Fibroblast of peridontal ligament (primary cell): ENCODE data around the gene NPPC.
"Not testable (repeated sequence)": the region's sequence is repeated elsewhere in the genome, so short reads cannot be mapped to it uniquely, and the experiment has no call there.

Experiments used
- DNase-seq: peaks from one replicate; pipeline ENCODE4 v3.0.0-alpha.2; 2010; ENCODE audit errors: extremely low read depth

NPPC gene

GRCh38 chr2:231920366-231920765 is 5.8 kb downstream of the NPPC start:
- no peak for DNase-seq

- DNase-seq: no peak
These were observed 6.7 kb downstream of the NPPC start for GRCh38 chr2:231919341-231920035.

DNA sequence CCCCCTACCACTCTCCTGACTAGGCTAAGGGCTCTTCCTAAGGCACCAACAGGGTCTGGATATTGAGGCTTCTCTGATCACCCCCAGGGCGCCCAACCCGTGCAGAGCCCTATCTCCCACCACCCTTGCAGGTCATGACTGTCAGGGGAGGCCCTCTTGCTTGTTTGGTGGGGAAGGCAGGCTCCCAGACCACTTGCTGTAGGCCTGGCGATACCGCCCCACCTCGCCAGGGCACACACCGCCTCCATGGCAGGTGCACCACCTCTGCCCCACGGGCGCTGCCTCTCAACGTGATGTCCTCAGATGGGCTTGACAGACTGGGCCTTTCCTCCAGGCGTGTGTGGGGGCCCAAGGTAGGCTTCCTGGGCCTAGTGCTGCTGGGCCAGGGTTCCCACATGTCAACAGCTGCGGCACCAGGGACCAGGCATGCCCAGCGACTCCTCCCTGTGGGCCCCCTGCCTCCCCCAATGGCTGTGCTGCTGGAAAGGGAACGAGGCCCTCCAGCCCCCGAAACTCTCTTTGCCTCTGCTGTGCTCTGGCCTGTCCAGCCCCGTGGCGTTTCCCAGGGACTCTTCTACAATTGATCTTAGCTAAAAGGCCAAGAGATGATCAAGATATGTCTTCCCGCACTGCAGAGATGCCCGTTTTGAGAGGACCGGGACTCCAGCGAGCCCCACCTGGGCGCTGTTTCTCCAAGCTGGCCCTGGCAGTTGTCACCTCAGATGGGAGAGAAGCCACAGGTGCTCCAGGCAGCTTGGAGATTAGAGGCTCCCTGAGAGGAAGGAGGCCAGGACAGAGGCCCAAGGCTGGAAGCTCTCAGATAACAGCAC is 7.5 kb downstream of the NPPC start:
- no peak for DNase-seq

- no peak for DNase-seq
These were observed 8.7 kb downstream of the NPPC start for GRCh38 chr2:231917280-231918066.

GRCh38 chr2:231914077-231914690 is 12.0 kb downstream of the NPPC start:
- DNase-seq: no peak

DNA sequence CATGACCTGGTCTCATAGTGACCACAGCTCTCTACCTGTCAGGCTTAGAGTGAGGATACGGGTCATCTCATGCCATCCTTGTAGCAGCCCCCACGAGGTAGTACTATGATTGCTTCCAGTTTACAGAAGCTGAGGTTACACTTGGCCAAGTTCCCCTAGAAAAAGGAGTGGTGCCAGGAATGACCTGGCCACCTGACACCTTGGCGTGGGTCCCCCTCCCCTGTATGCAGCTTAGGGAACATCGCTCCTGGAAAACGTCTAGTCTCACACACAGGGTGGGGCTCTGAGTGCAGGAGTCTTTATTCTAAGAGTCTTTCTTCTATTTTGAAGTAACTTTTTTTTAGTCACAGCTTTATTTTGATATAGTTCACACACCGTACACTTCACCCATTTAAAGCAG is 14.8 kb downstream of the NPPC start:
- DNase-seq: no peak

- no peak for DNase-seq
These were observed 15.4 kb downstream of the NPPC start for GRCh38 chr2:231910771-231911170.

- DNase-seq: not testable (repeated sequence)
These were observed 16.0 kb downstream of the NPPC start for GRCh38 chr2:231910161-231910560.

DNA sequence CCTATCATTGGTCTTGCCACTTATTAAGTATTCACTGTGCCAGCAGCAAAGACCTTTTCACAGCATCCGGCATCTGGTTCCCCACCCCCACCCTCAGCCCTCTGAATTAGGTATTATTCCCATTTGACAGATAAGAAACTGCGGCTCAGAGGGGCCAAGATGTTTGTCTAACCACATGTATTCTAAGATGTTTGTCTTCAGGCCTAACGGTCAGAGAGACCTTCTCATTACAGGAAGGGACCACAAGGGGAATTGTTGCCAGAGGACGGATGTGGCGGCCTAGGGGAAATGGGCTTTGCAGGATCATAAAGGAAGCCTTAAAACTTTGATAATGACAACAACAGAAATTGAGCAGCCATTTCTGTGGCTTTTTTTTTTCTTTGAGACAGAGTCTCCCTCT is 16.6 kb downstream of the NPPC start:
- no peak for DNase-seq

- no peak for DNase-seq
These were observed 17.6 kb downstream of the NPPC start for GRCh38 chr2:231908584-231908983.

GRCh38 chr2:231907765-231908164 is 18.4 kb downstream of the NPPC start:
- DNase-seq: no peak

GRCh38 chr2:231905026-231905425 is 21.2 kb downstream of the NPPC start:
- DNase-seq: no peak

DNA sequence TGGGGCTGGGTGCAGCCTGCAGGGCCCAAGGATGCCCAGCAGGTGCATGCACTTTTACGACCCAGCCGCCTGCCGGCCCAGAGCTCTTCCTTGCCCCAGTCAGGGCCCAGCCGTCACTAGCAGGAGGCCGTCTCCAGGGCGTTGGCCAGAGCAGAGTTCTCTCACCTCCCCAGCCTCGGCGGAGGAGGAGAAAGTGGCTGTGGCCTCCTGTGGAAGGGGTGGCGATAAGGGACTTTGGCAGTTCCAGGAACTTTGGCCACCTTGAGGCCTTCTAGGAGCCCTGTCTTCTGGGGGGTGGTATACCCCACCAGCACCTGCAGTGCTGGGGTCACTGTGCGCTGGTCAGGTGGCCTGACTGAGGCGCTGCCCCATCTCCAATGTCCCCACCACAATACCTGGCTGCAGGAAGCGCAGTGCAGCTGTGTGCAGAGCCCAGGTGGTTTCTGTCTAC is 22.0 kb downstream of the NPPC start:
- DNase-seq: no peak

GRCh38 chr2:231902598-231902997 is 23.6 kb downstream of the NPPC start:
- no peak for DNase-seq

DNA sequence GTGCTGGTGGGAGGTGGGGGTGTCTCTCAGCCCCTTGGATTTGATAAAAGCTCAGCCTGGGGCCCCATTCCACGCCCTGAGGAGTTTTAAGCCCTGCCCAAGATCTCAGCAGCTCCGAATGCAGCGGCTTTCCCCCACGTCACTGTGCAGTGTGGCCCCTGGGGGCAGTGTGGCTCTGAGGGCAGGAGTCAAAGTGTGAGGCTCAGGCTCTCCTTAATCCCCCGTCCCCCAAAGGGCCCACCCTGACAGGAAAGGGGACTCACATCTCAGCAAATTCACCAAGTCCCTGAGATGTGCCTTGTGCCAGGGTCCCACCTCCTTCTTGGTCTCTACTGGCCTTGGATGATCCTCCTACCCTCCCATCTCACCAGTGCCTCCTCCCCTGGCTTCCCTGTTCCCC is 25.2 kb downstream of the NPPC start:
- no peak for DNase-seq

- DNase-seq: peak; percentile 37
These were observed 25.7 kb downstream of the NPPC start for GRCh38 chr2:231900486-231900942.

DNA sequence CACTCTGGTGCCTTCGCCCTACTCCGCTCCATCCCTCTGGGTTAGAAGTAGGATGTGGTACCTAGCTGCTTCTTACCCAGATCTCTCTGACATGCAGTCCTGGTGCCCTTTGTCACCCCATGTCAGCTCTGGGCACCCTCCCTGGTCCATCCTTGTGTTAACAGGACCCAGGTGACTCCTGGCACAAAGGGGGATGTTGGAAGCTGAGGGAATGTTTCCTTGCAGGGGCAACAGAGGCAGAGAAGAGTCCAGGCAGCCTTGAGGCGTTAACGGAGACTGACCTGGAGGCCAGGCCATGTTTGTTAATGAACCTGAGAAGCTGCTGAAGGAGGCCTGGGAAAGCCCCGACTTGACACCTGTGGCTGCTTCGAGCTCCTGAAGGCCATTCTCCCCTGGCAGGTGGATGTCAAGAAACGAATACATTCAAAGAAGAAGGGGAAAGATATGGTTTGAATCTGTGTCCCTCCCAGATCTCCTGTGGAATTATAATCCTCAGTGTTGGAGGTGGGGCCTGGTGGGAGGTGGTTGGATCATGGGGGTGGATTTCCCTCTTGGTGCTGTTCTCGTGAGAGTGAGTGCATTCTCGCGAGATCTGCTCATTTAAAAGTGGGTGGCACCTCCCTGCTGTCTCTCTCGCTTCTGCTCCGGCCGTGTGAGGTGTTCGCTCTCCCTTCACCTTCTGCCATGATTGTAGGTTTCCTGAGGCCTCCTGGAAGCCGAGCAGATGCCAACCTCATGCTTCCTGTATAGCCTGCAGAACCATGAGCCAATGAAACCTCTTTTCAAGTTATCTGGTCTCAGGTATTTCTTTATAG is 31.4 kb downstream of the NPPC start:
- no peak for DNase-seq

DNA sequence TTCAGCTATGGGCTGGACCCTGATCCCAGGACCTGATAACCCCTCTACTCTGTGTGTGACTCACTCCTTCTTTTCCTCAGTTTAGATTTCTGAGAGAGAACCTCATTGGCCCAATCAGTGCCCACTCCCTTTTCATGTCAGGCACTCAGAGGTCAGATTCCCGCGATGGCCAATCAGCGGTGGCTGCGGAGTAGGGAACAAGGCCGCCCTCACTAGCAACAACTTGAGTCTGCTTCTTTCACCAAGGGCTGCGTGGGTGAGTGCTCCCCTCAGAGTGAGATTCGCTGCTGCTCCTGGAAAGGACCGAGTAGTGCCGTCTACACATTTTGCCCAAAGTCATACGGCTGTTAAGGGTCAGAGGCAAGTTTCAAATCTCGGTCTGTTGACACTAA is 34.7 kb downstream of the NPPC start:
- no peak for DNase-seq

DNA sequence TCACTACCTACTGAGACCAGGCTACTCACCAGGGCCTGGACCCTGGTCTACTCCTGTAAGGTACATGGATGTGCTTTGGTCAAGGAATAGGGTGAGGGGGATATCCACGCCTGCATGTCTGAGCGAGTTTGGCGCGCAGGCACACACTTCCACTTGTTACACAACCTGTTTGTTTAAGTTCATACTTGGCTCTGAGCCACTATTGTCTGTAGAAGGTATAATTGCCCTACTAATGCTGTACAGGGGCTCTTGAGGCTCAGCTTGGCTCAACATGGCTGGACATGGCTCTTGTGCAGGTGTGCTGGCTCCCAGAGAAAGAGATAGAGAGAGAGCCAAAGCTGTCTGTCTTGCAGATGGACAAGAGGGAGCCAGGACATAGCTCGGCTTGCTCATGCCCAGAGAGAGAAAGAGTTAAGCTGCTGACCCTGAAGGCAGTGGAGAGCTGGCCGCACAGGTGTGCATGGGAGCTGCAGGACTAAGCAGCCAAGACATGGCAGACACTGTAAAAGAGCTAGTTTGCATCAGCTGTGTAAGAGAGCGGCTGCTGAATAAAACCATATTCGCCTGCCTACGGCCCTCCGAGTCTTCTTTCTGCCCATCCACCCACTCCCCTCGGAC is 35.2 kb downstream of the NPPC start:
- DNase-seq: no peak

DNA sequence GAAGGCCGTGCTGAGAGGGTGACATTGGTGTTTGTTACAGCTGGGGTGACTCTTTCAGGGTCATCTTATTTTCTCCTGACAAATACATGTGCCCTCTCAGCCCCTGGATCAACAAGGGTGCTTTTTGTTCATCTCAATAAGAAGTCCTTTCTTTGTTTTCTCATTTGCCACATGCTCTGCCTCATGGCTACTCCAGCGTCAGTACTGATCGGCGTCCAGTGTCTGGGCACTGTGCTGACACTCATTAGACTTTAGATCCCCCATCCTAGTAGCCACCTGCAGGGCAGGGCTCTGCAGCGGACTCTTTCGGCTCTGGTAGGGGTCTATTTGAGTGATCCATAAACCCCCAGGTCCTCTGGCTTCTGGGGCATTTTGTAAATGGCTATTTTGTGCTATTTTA is 38.4 kb downstream of the NPPC start:
- DNase-seq: no peak
